GM19397 (cell line): ENCODE measurements around the gene CTTN.

Experiments
- ATAC-seq: cut with Tn5 transposase; IDR thresholded peaks from one replicate; pipeline ENCODE4 v1.9.1; 2021; ENCODE audit warnings: mild to moderate bottlenecking, moderate library complexity; ENCODE audit not compliant: unreplicated experiment

CTTN gene

GRCh38 chr11:70397983-70398833 is at the start of gene CTTN:
CTTN (plus strand) TSS chr11:70398529; CDS start chr11:70407298, 8,769 bp downstream.
- ATAC-seq, result peak; percentile 57

- ATAC-seq, result no peak
Observed at GRCh38 chr11:70348608-70349007, 49.7 kb upstream of the CTTN start.

- no peak for ATAC-seq
Observed at GRCh38 chr11:70351646-70352045, 46.7 kb upstream of the CTTN start.

GRCh38 chr11:70352100-70352499 is 46.2 kb upstream of the CTTN start:
- no peak for ATAC-seq

- ATAC-seq, result no peak
Observed at GRCh38 chr11:70352601-70353000, 45.7 kb upstream of the CTTN start.

GRCh38 chr11:70353329-70353728 is 45.0 kb upstream of the CTTN start:
- ATAC-seq, result no peak

GRCh38 chr11:70353900-70354568 is 44.3 kb upstream of the CTTN start:
- no peak for ATAC-seq

- ATAC-seq, result no peak
Observed at GRCh38 chr11:70354629-70355028, 43.7 kb upstream of the CTTN start.

GRCh38 chr11:70358753-70359152 is 39.6 kb upstream of the CTTN start:
- ATAC-seq, result no peak

GRCh38 chr11:70359451-70360205 is 38.7 kb upstream of the CTTN start:
- no peak for ATAC-seq

GRCh38 chr11:70360211-70360610 is 38.1 kb upstream of the CTTN start:
- ATAC-seq, result no peak

GRCh38 chr11:70364178-70364577 is 34.2 kb upstream of the CTTN start:
- ATAC-seq, result no peak

GRCh38 chr11:70364745-70365543 is 33.4 kb upstream of the CTTN start:
- no peak for ATAC-seq

GRCh38 chr11:70365544-70365927 is 32.8 kb upstream of the CTTN start:
- no peak for ATAC-seq

GRCh38 chr11:70367071-70367470 is 31.3 kb upstream of the CTTN start:
- no peak for ATAC-seq

- ATAC-seq, result no peak
Observed at GRCh38 chr11:70368961-70369360, 29.4 kb upstream of the CTTN start.

- ATAC-seq, result no peak
Observed at GRCh38 chr11:70371241-70371640, 27.1 kb upstream of the CTTN start.

- ATAC-seq, result no peak
Observed at GRCh38 chr11:70372076-70372475, 26.3 kb upstream of the CTTN start.

- no peak for ATAC-seq
Observed at GRCh38 chr11:70376621-70377020, 21.7 kb upstream of the CTTN start.

- no peak for ATAC-seq
Observed at GRCh38 chr11:70377645-70378044, 20.7 kb upstream of the CTTN start.
